Tibial nerve (tissue), 4 donors: Measurements from ENCODE around the gene TEAD2. TPM values are rescaled to one million over a fixed set of nuclear protein-coding genes. Genes with fewer than 3 reads are reported as not detected.

Experiments used
- DNase-seq, 2 donors: peaks; one replicate each; pipeline ENCODE4 v3.0.0-alpha.2; 2019; ENCODE audit warnings: low spot score in 2 of 2
- H3K27ac ChIP-seq, 4 donors: fragments of 200-600 bp; sonication (generic) in 3 of 4; one replicate each; pipeline ENCODE4 v1.5.1; 2017 to 2019; ENCODE audit warnings: mild to moderate bottlenecking in 1 of 4
- H3K27me3 ChIP-seq, 2 donors: fragments of 200-600 bp; sonication (generic) in 1 of 2; one replicate each; pipeline versions ENCODE4 v1.5.1 to v1.6.0; 2017 to 2019
- H3K36me3 ChIP-seq, 3 donors: fragments of 200-600 bp; sonication (generic); one replicate each; pipeline ENCODE4 v1.5.1; 2018 to 2019
- H3K4me1 ChIP-seq, 4 donors: fragments of 200-600 bp; sonication (generic) in 3 of 4; one replicate each; pipeline ENCODE4 v1.5.1; 2017 to 2019
- H3K4me3 ChIP-seq, 4 donors: fragments of 200-600 bp; sonication (generic) in 3 of 4; one replicate each; pipeline ENCODE4 v1.5.1; 2017 to 2019; ENCODE audit warnings: mild to moderate bottlenecking in 1 of 4, moderate library complexity in 1 of 4
- H3K9me3 ChIP-seq, 4 donors: fragments of 200-600 bp; sonication (generic) in 3 of 4; one replicate each; pipeline ENCODE4 v1.5.1; 2017 to 2019
- CTCF ChIP-seq, 5 experiments: fragments of 200-600 bp in 3 of 5; fragments of 450-650 bp in 2 of 5; sonication (generic) in 3 of 5; IDR thresholded peaks; one replicate each; pipeline ENCODE4 v1.5.1; 2016 to 2019; ENCODE audit warnings: antibody characterized with exemption in 5 of 5, mild to moderate bottlenecking in 3 of 5, moderate library complexity in 2 of 5
- EP300 ChIP-seq, 2 donors: sonication (generic); formaldehyde crosslinking; IDR thresholded peaks; one replicate each; pipeline ENCODE4 v1.6.1; 2017; ENCODE audit warnings: antibody characterized with exemption in 2 of 2, mild to moderate bottlenecking in 1 of 2
- POLR2A ChIP-seq, 2 donors: fragments of 450-650 bp; IDR thresholded peaks; one replicate each; pipeline ENCODE4 v1.6.1; 2017; ENCODE audit warnings: antibody characterized with exemption in 2 of 2, mild to moderate bottlenecking in 2 of 2, moderate library complexity in 2 of 2
- WGBS, 2 donors: methylation state at CpG; one replicate each; pipeline ENCODE4 v1.1.5; 2018; 5-methylcytosine and 5-hydroxymethylcytosine counted together
- total RNA-seq, 4 donors: library from RNA; depleted of rRNA; stranded (reverse); fragments of >200 nt; gene quantifications; one replicate each; pipeline ENCODE4 v1.1.0, GENCODE V29; 2016

Gene TEAD2
- total RNA-seq, 4 donors from 2014 or later, result 17.8 to 39.0 (median 21.4) TPM

GRCh38 chr19:49362929-49363267 lies 682 bp upstream of the TEAD2 start:
- Histone ChIP-seq H3K9me3 (no peaks in the 10 kb centered on the region), H3K27ac (peak overlapping the region; percentile 88 to 97 (median 92)), H3K4me1 (peaks cover 0 to 34% (median 8%) of the 10 kb centered on the region in 4 donors), H3K36me3 (peaks cover 0 to 22% (median 0%) of the 10 kb centered on the region in 3 donors), H3K27me3 (peaks cover 0 to 4% of the 10 kb centered on the region in 2 donors), H3K4me3 (peak overlapping the region; percentile 40 to 85 (median 68))
- 0 to 2% methylated on average over 14 of the region's 14 CpGs for WGBS, 2 donors
- TF ChIP-seq POLR2A (IDR thresholded peaks at IDR 0.05) (no peak), EP300 (IDR thresholded peaks at IDR 0.05) (no peak), CTCF (IDR thresholded peaks at IDR 0.05) (no peak)
- DNase-seq, result peak in 1 of 2 donors; percentile 21

- Histone ChIP-seq H3K9me3 (no peaks in the 10 kb centered on the region), H3K4me1 (peaks cover 0 to 40% (median 10%) of the 10 kb centered on the region in 4 donors), H3K4me3 (peak overlapping the region; percentile 53 to 89 (median 84)), H3K27ac (peak overlapping the region; percentile 88 to 97 (median 92)), H3K27me3 (peaks cover 0 to 4% of the 10 kb centered on the region in 2 donors), H3K36me3 (peaks cover 0 to 35% (median 0%) of the 10 kb centered on the region in 3 donors)
- 0 to 1% methylated on average over 22 to 27 of the region's 27 CpGs for WGBS, 2 donors
- peak; percentile 55 to 72 for DNase-seq
- peak in 1 of 2 donors; percentile 43 for TF ChIP-seq POLR2A (IDR thresholded peaks at IDR 0.05)
- no peak for TF ChIP-seq CTCF (IDR thresholded peaks at IDR 0.05)
- peak in 1 of 2 donors; percentile 62 for TF ChIP-seq EP300 (IDR thresholded peaks at IDR 0.05)
Measured at GRCh38 chr19:49361438-49362047, 673 bp downstream of the TEAD2 start.

- 67 to 70% methylated on average over 17 of the region's 17 CpGs for WGBS, 2 donors
- no peaks in the 10 kb centered on the region for H3K9me3 ChIP-seq
- H3K4me3 ChIP-seq, result no peak overlapping the region
- TF ChIP-seq POLR2A (IDR thresholded peaks at IDR 0.05) (no peak), EP300 (IDR thresholded peaks at IDR 0.05) (no peak), CTCF (IDR thresholded peaks at IDR 0.05) (no peak)
- H3K36me3 ChIP-seq, result peaks cover 0 to 45% (median 0%) of the 10 kb centered on the region in 3 donors
- peaks cover 0 to 4% of the 10 kb centered on the region in 2 donors for H3K27me3 ChIP-seq
- H3K4me1 ChIP-seq, result peaks cover 0 to 52% (median 13%) of the 10 kb centered on the region in 4 donors
- DNase-seq, result no peak
- peak overlapping the region; percentile 88 to 97 (median 92) for H3K27ac ChIP-seq
Measured at GRCh38 chr19:49359851-49360820, 2.1 kb downstream of the TEAD2 start.

GRCh38 chr19:49357186-49357585 lies 5.0 kb downstream of the TEAD2 start:
- no peaks in the 10 kb centered on the region for H3K9me3 ChIP-seq
- 77 to 80% methylated on average over 9 of the region's 9 CpGs for WGBS, 2 donors

More at GRCh38 chr19:49357186-49357585, 5.0 kb downstream of the TEAD2 start:
- H3K27me3 ChIP-seq, result peaks cover 0 to 4% of the 10 kb centered on the region in 2 donors
- H3K27ac ChIP-seq, result peak overlapping the region in 1 of 4 donors; percentile 18
- H3K36me3 ChIP-seq, result peaks cover 0 to 72% (median 5%) of the 10 kb centered on the region in 3 donors
- no peak for DNase-seq
- peaks cover 0 to 33% (median 10%) of the 10 kb centered on the region in 4 donors for H3K4me1 ChIP-seq
- no peak overlapping the region for H3K4me3 ChIP-seq
- TF ChIP-seq POLR2A (IDR thresholded peaks at IDR 0.05) (no peak), CTCF (IDR thresholded peaks at IDR 0.05) (no peak), EP300 (IDR thresholded peaks at IDR 0.05) (no peak)
